Femur (tissue), 1 donor: ENCODE measurements around the gene CYP11A1.
"Not testable (repeated sequence)": the region's sequence is repeated elsewhere in the genome, so short reads cannot be mapped to it uniquely, and the experiment has no call there.

Experiments used
- DNase-seq: peaks from one replicate; pipeline ENCODE4 v3.0.0-alpha.2; 2017

Gene CYP11A1

GRCh38 chr15:74373056-74373650, 5.7 kb upstream of the CYP11A1 start:
- DNase-seq, result no peak

- no peak for DNase-seq
Measured at GRCh38 chr15:74370471-74370870, 3.0 kb upstream of the CYP11A1 start.

GRCh38 chr15:74369756-74370155, 2.3 kb upstream of the CYP11A1 start:
- no peak for DNase-seq

GRCh38 chr15:74369084-74369745, 1.8 kb upstream of the CYP11A1 start:
- no peak for DNase-seq

GRCh38 chr15:74368121-74368520, 675 bp upstream of the CYP11A1 start:
- no peak for DNase-seq

GRCh38 chr15:74365598-74366445, 1.6 kb downstream of the CYP11A1 start:
- peak; percentile 83 for DNase-seq

- no peak for DNase-seq
Measured at GRCh38 chr15:74364936-74365597, 2.4 kb downstream of the CYP11A1 start.

- DNase-seq, result no peak
Measured at GRCh38 chr15:74362482-74362881, 5.0 kb downstream of the CYP11A1 start.

GRCh38 chr15:74360855-74361254, 6.6 kb downstream of the CYP11A1 start:
- not testable (repeated sequence) for DNase-seq

GRCh38 chr15:74359376-74359775, 8.1 kb downstream of the CYP11A1 start:
- DNase-seq, result not testable (repeated sequence)

GRCh38 chr15:74357514-74357913, 9.9 kb downstream of the CYP11A1 start:
- not testable (repeated sequence) for DNase-seq

- DNase-seq, result not testable (repeated sequence)
Measured at GRCh38 chr15:74356050-74356449, 11.4 kb downstream of the CYP11A1 start.

GRCh38 chr15:74353992-74354391, 13.5 kb downstream of the CYP11A1 start:
- not testable (repeated sequence) for DNase-seq

GRCh38 chr15:74352393-74352910, 15.0 kb downstream of the CYP11A1 start:
- DNase-seq, result no peak

- DNase-seq, result no peak
Measured at GRCh38 chr15:74351670-74352069, 15.8 kb downstream of the CYP11A1 start.

- no peak for DNase-seq
Measured at GRCh38 chr15:74350295-74351275, 16.9 kb downstream of the CYP11A1 start.

GRCh38 chr15:74349241-74349778, 18.1 kb downstream of the CYP11A1 start:
- no peak for DNase-seq

GRCh38 chr15:74347757-74348250, 19.6 kb downstream of the CYP11A1 start:
- DNase-seq, result no peak

GRCh38 chr15:74345051-74345450, 22.4 kb downstream of the CYP11A1 start:
- DNase-seq, result no peak

GRCh38 chr15:74343797-74344127, 23.7 kb downstream of the CYP11A1 start:
- no peak for DNase-seq

GRCh38 chr15:74343127-74343796, 24.2 kb downstream of the CYP11A1 start:
- no peak for DNase-seq
